B cell (primary cell): Measurements from ENCODE around the gene CRCP.

ENCODE experiments used
- CTCF ChIP-seq: fragments of 200-600 bp; IDR thresholded peaks from one replicate; pipeline ENCODE4 v1.8.0; 2022; ENCODE audit warnings: antibody characterized with exemption, mild to moderate bottlenecking
- EZH2 ChIP-seq: IDR thresholded peaks from 2 replicates; pipeline ENCODE4 v1.6.1; 2012; ENCODE audit warnings: borderline replicate concordance, low read depth, mild to moderate bottlenecking, moderate library complexity, low read length; ENCODE audit not compliant: insufficient read depth, poor library complexity, severe bottlenecking

- no peak for TF ChIP-seq CTCF
- no peak for TF ChIP-seq EZH2
Observed at GRCh38 chr7:66138994-66139752, 24.5 kb downstream of the CRCP start.
